HEK293 (cell line): ENCODE data around the gene SMIM13.

ENCODE experiments used
- CTCF ChIA-PET: fragments of 350-600 bp; formaldehyde crosslinking; extraction: SDS; loops from one replicate; lab custom pipeline; 2021; ENCODE audit warnings: antibody characterized with exemption; lab: Yijun Ruan, JAX
- POLR2A ChIA-PET: fragments of 300-600 bp; formaldehyde crosslinking; extraction: SDS; loops from one replicate; lab custom pipeline; 2020; ENCODE audit warnings: antibody characterized with exemption, inconsistent platforms; lab: Yijun Ruan, JAX
- H3K27ac ChIP-seq: fragments of 200-500 bp; sonication (Bioruptor generic); 2 replicates; pipeline ENCODE4 v1.5.1; 2014; ENCODE audit warnings: low read depth, low read length, control low read depth, inconsistent platforms; ENCODE audit errors: extremely low read depth
- H3K36me3 ChIP-seq, 2 experiments: fragments of 200-500 bp in 1 of 2; sonication (Bioruptor generic) in 1 of 2; 1 replicate in 1 of 2; 2 replicates in 1 of 2; pipeline ENCODE4 v1.5.1; 2014 to 2017; ENCODE audit warnings: inconsistent platforms in 2 of 2, low read length in 2 of 2; ENCODE audit not compliant: control insufficient read depth in 2 of 2, insufficient read depth in 1 of 2
- H3K4me1 ChIP-seq: fragments of 200-500 bp; sonication (Bioruptor generic); 2 replicates; pipeline ENCODE4 v1.5.1; 2014; ENCODE audit warnings: mild to moderate bottlenecking, low read length, inconsistent platforms; ENCODE audit not compliant: control insufficient read depth, insufficient read depth
- H3K4me3 ChIP-seq: 2 replicates; pipeline ENCODE4 v1.5.1; 2011; ENCODE audit warnings: low read depth, mild to moderate bottlenecking, control low read depth, low read length, moderate library complexity
- H3K9me3 ChIP-seq: fragments of 200-500 bp; sonication (Bioruptor generic); 2 replicates; pipeline ENCODE4 v1.5.1; 2014; ENCODE audit warnings: low read depth, low read length, inconsistent platforms; ENCODE audit not compliant: control insufficient read depth, insufficient read depth
- GLI2 ChIP-seq: fragments of 450-650 bp; formaldehyde crosslinking; IDR thresholded peaks from 2 replicates; pipeline ENCODE4; 2017; ENCODE audit warnings: missing biosample characterization, missing genetic modification characterization, low read depth, borderline replicate concordance
- MEIS1 ChIP-seq: sonication (generic); formaldehyde crosslinking; IDR thresholded peaks from 2 replicates; pipeline ENCODE4 v1.8.1; 2022; ENCODE audit warnings: missing genetic modification reagents, mild to moderate bottlenecking, borderline replicate concordance
- SETDB1 ChIP-seq: IDR thresholded peaks from one replicate; pipeline ENCODE4 v1.6.1; 2017; ENCODE audit warnings: mild to moderate bottlenecking, low read length, moderate library complexity, mixed read lengths; ENCODE audit not compliant: insufficient read length
- SP7 ChIP-seq: fragments of 450-650 bp; formaldehyde crosslinking; IDR thresholded peaks from 2 replicates; pipeline ENCODE4 v1.5.1; 2016; ENCODE audit warnings: missing biosample characterization, missing genetic modification characterization
- ZBTB20 ChIP-seq: fragments of 450-650 bp; formaldehyde crosslinking; IDR thresholded peaks from 2 replicates; pipeline ENCODE4 v1.5.1; 2016; ENCODE audit warnings: missing biosample characterization, missing genetic modification characterization
- ZEB2 ChIP-seq: fragments of 450-650 bp; formaldehyde crosslinking; IDR thresholded peaks from 2 replicates; pipeline ENCODE4 v1.5.1; 2016; ENCODE audit warnings: missing biosample characterization, missing genetic modification characterization
- ZFHX2 ChIP-seq: fragments of 450-650 bp; formaldehyde crosslinking; conservative IDR thresholded peaks from 2 replicates; pipeline ENCODE4 v1.5.1; 2016; ENCODE audit warnings: missing biosample characterization, missing genetic modification characterization
- ZFP3 ChIP-seq: fragments of 450-650 bp; formaldehyde crosslinking; IDR thresholded peaks from 2 replicates; pipeline ENCODE4 v1.5.1; 2016; ENCODE audit warnings: low read depth, missing biosample characterization, missing genetic modification characterization
- ZNF10 ChIP-seq: fragments of 450-650 bp; formaldehyde crosslinking; IDR thresholded peaks from 2 replicates; pipeline ENCODE4 v1.5.1; 2017; ENCODE audit warnings: missing biosample characterization, missing genetic modification characterization
- ZNF169 ChIP-seq: fragments of 450-650 bp; formaldehyde crosslinking; IDR thresholded peaks from 2 replicates; pipeline ENCODE4 v1.5.1; 2016; ENCODE audit warnings: missing biosample characterization, missing genetic modification characterization
- ZNF2 ChIP-seq: fragments of 450-650 bp; formaldehyde crosslinking; IDR thresholded peaks from 2 replicates; pipeline ENCODE4 v1.5.1; 2016; ENCODE audit warnings: missing biosample characterization, missing genetic modification characterization
- ZNF211 ChIP-seq: fragments of 450-650 bp; formaldehyde crosslinking; IDR thresholded peaks from 2 replicates; pipeline ENCODE4 v1.5.1; 2016; ENCODE audit warnings: low read depth, missing biosample characterization, missing genetic modification characterization
- ZNF221 ChIP-seq: fragments of 450-650 bp; formaldehyde crosslinking; IDR thresholded peaks from 2 replicates; pipeline ENCODE4 v1.5.1; 2017; ENCODE audit warnings: missing biosample characterization, missing genetic modification characterization, borderline replicate concordance
- ZNF354C ChIP-seq: fragments of 450-650 bp; formaldehyde crosslinking; IDR thresholded peaks from 2 replicates; pipeline ENCODE4 v1.5.1; 2016; ENCODE audit warnings: missing biosample characterization, missing genetic modification characterization, low read depth, borderline replicate concordance
- ZNF391 ChIP-seq: fragments of 450-650 bp; formaldehyde crosslinking; IDR thresholded peaks from 2 replicates; pipeline ENCODE4 v1.5.1; 2016; ENCODE audit warnings: low read depth, missing biosample characterization, missing genetic modification characterization, borderline replicate concordance
- ZNF416 ChIP-seq: fragments of 450-650 bp; formaldehyde crosslinking; IDR thresholded peaks from 2 replicates; pipeline ENCODE4 v1.5.1; 2016; ENCODE audit warnings: missing biosample characterization, missing genetic modification characterization
- ZNF423 ChIP-seq: fragments of 450-650 bp; formaldehyde crosslinking; IDR thresholded peaks from 2 replicates; pipeline ENCODE4 v1.5.1; 2016; ENCODE audit warnings: missing biosample characterization, missing genetic modification characterization
- ZNF473 ChIP-seq: fragments of 450-650 bp; formaldehyde crosslinking; IDR thresholded peaks from 2 replicates; pipeline ENCODE4 v1.5.1; 2017; ENCODE audit warnings: missing biosample characterization, missing genetic modification characterization
- ZNF555 ChIP-seq: fragments of 450-650 bp; formaldehyde crosslinking; conservative IDR thresholded peaks from 2 replicates; pipeline ENCODE4 v1.5.1; 2017; ENCODE audit warnings: missing biosample characterization, mild to moderate bottlenecking, missing genetic modification characterization, inconsistent platforms
- ZNF629 ChIP-seq: fragments of 450-650 bp; formaldehyde crosslinking; IDR thresholded peaks from 2 replicates; pipeline ENCODE4 v1.5.1; 2017; ENCODE audit warnings: missing biosample characterization, missing genetic modification characterization
- ZNF768 ChIP-seq: fragments of 450-650 bp; formaldehyde crosslinking; IDR thresholded peaks from 2 replicates; pipeline ENCODE4 v1.5.1; 2018; ENCODE audit warnings: missing biosample characterization, mild to moderate bottlenecking, missing genetic modification characterization
- ZNF791 ChIP-seq: fragments of 450-650 bp; formaldehyde crosslinking; IDR thresholded peaks from 2 replicates; pipeline ENCODE4 v1.5.1; 2016; ENCODE audit warnings: missing biosample characterization, missing genetic modification characterization
- ZSCAN16 ChIP-seq: fragments of 450-650 bp; formaldehyde crosslinking; IDR thresholded peaks from 2 replicates; pipeline ENCODE4 v1.5.1; 2016; ENCODE audit warnings: missing biosample characterization, missing genetic modification characterization
- TF ChIP-seq, protein P1 (sequence below): fragments of 450-650 bp; formaldehyde crosslinking; IDR thresholded peaks from 2 replicates; pipeline ENCODE4 v1.5.1; 2016; ENCODE audit warnings: missing biosample characterization, missing genetic modification characterization
- TF ChIP-seq, protein P2 (sequence below): fragments of 450-650 bp; formaldehyde crosslinking; IDR thresholded peaks from 2 replicates; pipeline ENCODE4 v1.5.1; 2016; ENCODE audit warnings: missing biosample characterization, missing genetic modification characterization, borderline replicate concordance
- TF ChIP-seq, protein P3 (sequence below): fragments of 450-650 bp; formaldehyde crosslinking; IDR thresholded peaks from 2 replicates; pipeline ENCODE4 v1.5.1; 2016; ENCODE audit warnings: missing biosample characterization, missing genetic modification characterization, low read depth
- TF ChIP-seq, protein P4 (sequence below): fragments of 450-650 bp; formaldehyde crosslinking; IDR thresholded peaks from 2 replicates; pipeline ENCODE4 v1.5.1; 2017; ENCODE audit warnings: missing biosample characterization, missing genetic modification characterization

Gene SMIM13

DNA sequence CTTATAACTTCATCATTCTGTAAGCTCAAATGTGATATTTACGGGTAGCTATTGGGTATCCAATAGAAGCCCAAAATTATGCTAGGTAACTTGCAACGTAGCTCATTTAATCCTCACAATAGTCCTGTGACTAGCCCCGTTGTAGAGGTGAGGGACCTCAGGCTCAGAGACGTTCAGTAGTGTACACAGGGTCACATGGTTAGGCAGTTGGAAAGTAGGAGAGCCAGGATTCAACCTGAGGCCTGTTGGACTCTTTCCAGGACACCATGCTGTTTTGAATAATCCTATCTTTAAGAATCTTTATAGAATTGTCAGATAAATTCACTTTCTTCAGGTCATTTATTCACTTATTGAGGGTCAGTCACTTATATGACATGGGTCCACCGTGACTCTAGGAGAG is 40.3 kb upstream of the SMIM13 start:
- Histone ChIP-seq H3K4me1 (peaks cover 8% of the 10 kb centered on the region), H3K9me3 (no peaks in the 10 kb centered on the region), H3K4me3 (no peak overlapping the region), H3K36me3 (no peaks in the 10 kb centered on the region), H3K27ac (no peak overlapping the region)
- POLR2A ChIA-PET = interaction anchor here (0.7 to 0.8 kb wide), 3 partner anchors 40 to 844 kb away, joined by 3 to 6 read pairs (median 3); partner anchors contain the start of gene SYCP2L
- TF ChIP-seq ZNF211 (tag by site-specific recombination) = no peak
- TF ChIP-seq ZNF2 (tag by site-specific recombination) = no peak
- no peak for TF ChIP-seq ZNF423
- no peak for TF ChIP-seq ZNF391
- no peak for TF ChIP-seq ZFHX2 (tag by site-specific recombination)
- TF ChIP-seq ZNF791 (tag by site-specific recombination) = no peak
- no peak for TF ChIP-seq SETDB1
- TF ChIP-seq ZNF416 = no peak
- CTCF ChIA-PET = interaction anchor here (1.2 to 5.9 kb wide), 4 partner anchors 13 to 443 kb away, joined by 4 to 36 read pairs (median 18); no protein-coding TSS in a partner anchor

DNA sequence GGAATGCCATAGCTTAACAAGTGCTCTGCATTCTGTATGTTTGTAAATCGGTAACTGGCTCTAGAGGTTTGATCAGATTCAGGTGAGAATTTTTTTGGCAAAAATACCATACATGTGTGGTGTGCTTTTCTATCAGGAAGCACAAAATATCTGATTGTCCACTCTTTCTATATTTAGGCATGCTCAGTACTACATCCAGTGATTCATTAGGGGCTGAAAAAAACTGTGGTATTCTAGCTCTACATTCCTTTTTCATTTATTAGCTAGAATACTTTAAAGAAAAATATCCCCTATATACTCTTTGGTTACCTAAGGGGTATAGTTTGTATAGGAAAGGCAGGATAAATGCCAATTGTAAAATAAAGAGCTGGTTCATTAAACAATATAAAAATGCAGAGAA is 38.9 kb upstream of the SMIM13 start:
- ChIA-PET POLR2A (no interaction called here), CTCF (interaction anchor here (0.6 to 5.9 kb wide), 9 partner anchors 9 to 441 kb away, joined by 3 to 36 read pairs (median 6); no protein-coding TSS in a partner anchor)
- TF ChIP-seq ZNF768 (tag by site-specific recombination) (no peak), ZNF169 (tag by site-specific recombination) (no peak), ZSCAN16 (tag by site-specific recombination) (no peak), ZNF555 (no peak), ZNF354C (tag by site-specific recombination) (no peak), ZFP3 (no peak), GLI2 (tag by site-specific recombination) (no peak)
- TF ChIP-seq, protein P1, sequence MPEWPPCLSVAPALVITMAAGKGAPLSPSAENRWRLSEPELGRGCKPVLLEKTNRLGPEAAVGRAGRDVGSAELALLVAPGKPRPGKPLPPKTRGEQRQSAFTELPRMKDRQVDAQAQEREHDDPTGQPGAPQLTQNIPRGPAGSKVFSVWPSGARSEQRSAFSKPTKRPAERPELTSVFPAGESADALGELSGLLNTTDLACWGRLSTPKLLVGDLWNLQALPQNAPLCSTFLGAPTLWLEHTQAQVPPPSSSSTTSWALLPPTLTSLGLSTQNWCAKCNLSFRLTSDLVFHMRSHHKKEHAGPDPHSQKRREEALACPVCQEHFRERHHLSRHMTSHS = no peak
- TF ChIP-seq, protein P2, sequence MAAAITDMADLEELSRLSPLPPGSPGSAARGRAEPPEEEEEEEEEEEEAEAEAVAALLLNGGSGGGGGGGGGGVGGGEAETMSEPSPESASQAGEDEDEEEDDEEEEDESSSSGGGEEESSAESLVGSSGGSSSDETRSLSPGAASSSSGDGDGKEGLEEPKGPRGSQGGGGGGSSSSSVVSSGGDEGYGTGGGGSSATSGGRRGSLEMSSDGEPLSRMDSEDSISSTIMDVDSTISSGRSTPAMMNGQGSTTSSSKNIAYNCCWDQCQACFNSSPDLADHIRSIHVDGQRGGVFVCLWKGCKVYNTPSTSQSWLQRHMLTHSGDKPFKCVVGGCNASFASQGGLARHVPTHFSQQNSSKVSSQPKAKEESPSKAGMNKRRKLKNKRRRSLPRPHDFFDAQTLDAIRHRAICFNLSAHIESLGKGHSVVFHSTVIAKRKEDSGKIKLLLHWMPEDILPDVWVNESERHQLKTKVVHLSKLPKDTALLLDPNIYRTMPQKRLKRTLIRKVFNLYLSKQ (tag by site-specific recombination) = no peak
- TF ChIP-seq, all 188 proteins: peak for 0

DNA sequence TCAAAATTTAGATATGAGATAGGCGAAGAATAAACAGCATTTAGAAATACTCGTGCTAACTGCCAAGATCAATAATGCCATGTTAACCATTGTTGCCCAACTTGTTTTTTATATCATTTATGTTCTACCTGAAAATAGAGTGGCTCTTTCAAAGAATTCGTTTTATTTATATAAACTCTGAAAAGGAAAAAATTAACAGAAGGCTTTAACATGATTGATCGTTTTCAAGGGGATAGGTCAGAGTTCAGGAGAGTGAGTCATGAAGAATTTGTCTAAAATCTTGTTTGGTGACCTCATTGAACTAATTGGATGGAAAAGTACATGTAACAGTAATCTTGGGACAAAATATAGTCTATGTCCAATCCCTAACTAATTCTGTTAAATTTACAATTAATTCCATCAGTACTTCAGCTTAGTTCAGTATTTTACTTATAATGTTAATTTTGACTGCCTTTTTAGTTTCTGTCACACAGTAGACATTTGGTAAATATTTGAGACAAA is 38.5 kb upstream of the SMIM13 start:
- POLR2A ChIA-PET = no interaction called here
- Histone ChIP-seq H3K4me1 (peaks cover 8% of the 10 kb centered on the region), H3K9me3 (no peaks in the 10 kb centered on the region), H3K36me3 (no peaks in the 10 kb centered on the region), H3K27ac (no peak overlapping the region), H3K4me3 (no peak overlapping the region)
- TF ChIP-seq ZNF473 (tag by site-specific recombination) = no peak
- 0 out of 2 replicates have a peak, but pooled peaks have one; percentile 32 for TF ChIP-seq GLI2 (tag by site-specific recombination)
- no peak for TF ChIP-seq ZNF221 (tag by site-specific recombination)
- TF ChIP-seq ZBTB20 (tag by site-specific recombination) = no peak
- TF ChIP-seq ZEB2 = peak; percentile 53; the same call in 1 of the 2 replicates
- TF ChIP-seq ZNF10 (tag by site-specific recombination) = no peak
- TF ChIP-seq, protein P3, sequence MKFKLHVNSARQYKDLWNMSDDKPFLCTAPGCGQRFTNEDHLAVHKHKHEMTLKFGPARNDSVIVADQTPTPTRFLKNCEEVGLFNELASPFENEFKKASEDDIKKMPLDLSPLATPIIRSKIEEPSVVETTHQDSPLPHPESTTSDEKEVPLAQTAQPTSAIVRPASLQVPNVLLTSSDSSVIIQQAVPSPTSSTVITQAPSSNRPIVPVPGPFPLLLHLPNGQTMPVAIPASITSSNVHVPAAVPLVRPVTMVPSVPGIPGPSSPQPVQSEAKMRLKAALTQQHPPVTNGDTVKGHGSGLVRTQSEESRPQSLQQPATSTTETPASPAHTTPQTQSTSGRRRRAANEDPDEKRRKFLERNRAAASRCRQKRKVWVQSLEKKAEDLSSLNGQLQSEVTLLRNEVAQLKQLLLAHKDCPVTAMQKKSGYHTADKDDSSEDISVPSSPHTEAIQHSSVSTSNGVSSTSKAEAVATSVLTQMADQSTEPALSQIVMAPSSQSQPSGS (tag by site-specific recombination) = peak; percentile 42; the same call in 1 of the 2 replicates
- TF ChIP-seq, protein P4, sequence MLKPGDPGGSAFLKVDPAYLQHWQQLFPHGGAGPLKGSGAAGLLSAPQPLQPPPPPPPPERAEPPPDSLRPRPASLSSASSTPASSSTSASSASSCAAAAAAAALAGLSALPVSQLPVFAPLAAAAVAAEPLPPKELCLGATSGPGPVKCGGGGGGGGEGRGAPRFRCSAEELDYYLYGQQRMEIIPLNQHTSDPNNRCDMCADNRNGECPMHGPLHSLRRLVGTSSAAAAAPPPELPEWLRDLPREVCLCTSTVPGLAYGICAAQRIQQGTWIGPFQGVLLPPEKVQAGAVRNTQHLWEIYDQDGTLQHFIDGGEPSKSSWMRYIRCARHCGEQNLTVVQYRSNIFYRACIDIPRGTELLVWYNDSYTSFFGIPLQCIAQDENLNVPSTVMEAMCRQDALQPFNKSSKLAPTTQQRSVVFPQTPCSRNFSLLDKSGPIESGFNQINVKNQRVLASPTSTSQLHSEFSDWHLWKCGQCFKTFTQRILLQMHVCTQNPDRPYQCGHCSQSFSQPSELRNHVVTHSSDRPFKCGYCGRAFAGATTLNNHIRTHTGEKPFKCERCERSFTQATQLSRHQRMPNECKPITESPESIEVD (tag by site-specific recombination) = peak; percentile 69; the same call in 1 of the 2 replicates
- peak; percentile 54 for TF ChIP-seq ZNF629 (tag by site-specific recombination)
- TF ChIP-seq MEIS1 (CRISPR knock-in tag) = peak; percentile 63; the same call in 1 of the 2 replicates
- TF ChIP-seq SP7 = 0 out of 2 replicates have a peak, but pooled peaks have one; percentile 25
- CTCF ChIA-PET = interaction anchor here (0.6 to 5.9 kb wide), 10 partner anchors 9 to 441 kb away, joined by 3 to 36 read pairs (median 5); no protein-coding TSS in a partner anchor

More for the DNA sequence above, 38.9 kb upstream of the SMIM13 start:
- Histone ChIP-seq H3K4me1 (peaks cover 8% of the 10 kb centered on the region), H3K9me3 (no peaks in the 10 kb centered on the region), H3K27ac (no peak overlapping the region), H3K36me3 (no peaks in the 10 kb centered on the region), H3K4me3 (no peak overlapping the region)
